DOHH2 (cell line): ENCODE measurements around the gene FAM124B.

ENCODE experiments used
- CTCF ChIP-seq: fragments of 200-600 bp; sonication (generic); IDR thresholded peaks from one replicate; pipeline ENCODE4 v1.5.1; 2014; ENCODE audit warnings: antibody characterized with exemption, mild to moderate bottlenecking, low read depth, low read length; ENCODE audit not compliant: poor library complexity, severe bottlenecking
- EZH2phosphoT487 ChIP-seq: fragments of 200-600 bp; sonication (generic); IDR thresholded peaks from 2 replicates; pipeline ENCODE4 v1.6.1; 2017; ENCODE audit warnings: borderline replicate concordance, mild to moderate bottlenecking, antibody characterized with exemption, low read length, moderate library complexity, mixed read lengths

GRCh38 chr2:224448236-224448635 is 46.3 kb upstream of the FAM124B start:
- TF ChIP-seq EZH2phosphoT487 (no peak), CTCF (no peak)
